ENCODE measurements around the gene MFAP5.
"Not testable (repeated sequence)": the region's sequence is repeated elsewhere in the genome, so short reads cannot be mapped to it uniquely, and the experiment has no call there.

The MFAP5 gene

DNA sequence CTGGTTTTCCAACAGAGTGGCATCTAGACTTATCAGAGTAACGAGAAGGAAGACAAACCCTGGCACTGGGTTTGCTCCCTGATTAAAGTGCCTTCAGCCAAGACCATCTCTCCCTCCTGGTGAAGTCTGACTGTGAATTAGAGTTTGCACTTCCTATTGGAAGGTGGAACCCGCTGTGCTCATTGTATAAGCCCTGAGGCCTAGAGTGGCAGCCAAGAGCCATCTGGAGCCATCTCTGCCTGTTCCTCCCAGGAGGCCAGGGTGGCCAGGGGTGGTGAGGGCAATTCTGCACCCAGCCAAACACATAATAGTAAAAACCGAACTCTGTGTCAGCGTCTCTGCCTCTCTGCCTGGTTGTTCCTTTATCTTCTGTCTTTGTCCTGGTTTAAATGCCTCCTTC lies 25.0 kb downstream of the MFAP5 start:
- DNase-seq (ENCODE audit: extremely low spot score), result no peak
- POLR2A ChIA-PET, result no interaction called here
- TF ChIP-seq L3MBTL2 (conservative IDR thresholded peaks at IDR 0.05) (no peak), CTBP1 (IDR thresholded peaks at IDR 0.05; ENCODE audit: borderline replicate concordance) (no peak), LEF1 (IDR thresholded peaks at IDR 0.05; ENCODE audit: borderline replicate concordance) (no peak), ARNT (IDR thresholded peaks at IDR 0.05) (no peak), FOXM1 (IDR thresholded peaks at IDR 0.05; ENCODE audit: borderline replicate concordance) (no peak), HDGF (IDR thresholded peaks at IDR 0.05; ENCODE audit: borderline replicate concordance) (no peak), SUZ12 (IDR thresholded peaks at IDR 0.05) (no peak), TARDBP (IDR thresholded peaks at IDR 0.05) (no peak), FOXK2 (IDR thresholded peaks at IDR 0.05) (no peak), ZNF384 (IDR thresholded peaks at IDR 0.05) (no peak), NFRKB (IDR thresholded peaks at IDR 0.05) (no peak), BHLHE40 (IDR thresholded peaks at IDR 0.05; ENCODE audit: borderline replicate concordance) (no peak)
- TF ChIP-seq, protein P1, sequence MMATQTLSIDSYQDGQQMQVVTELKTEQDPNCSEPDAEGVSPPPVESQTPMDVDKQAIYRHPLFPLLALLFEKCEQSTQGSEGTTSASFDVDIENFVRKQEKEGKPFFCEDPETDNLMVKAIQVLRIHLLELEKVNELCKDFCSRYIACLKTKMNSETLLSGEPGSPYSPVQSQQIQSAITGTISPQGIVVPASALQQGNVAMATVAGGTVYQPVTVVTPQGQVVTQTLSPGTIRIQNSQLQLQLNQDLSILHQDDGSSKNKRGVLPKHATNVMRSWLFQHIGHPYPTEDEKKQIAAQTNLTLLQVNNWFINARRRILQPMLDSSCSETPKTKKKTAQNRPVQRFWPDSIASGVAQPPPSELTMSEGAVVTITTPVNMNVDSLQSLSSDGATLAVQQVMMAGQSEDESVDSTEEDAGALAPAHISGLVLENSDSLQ (IDR thresholded peaks at IDR 0.05), result no peak
- CTCF ChIA-PET, result no interaction called here

DNA sequence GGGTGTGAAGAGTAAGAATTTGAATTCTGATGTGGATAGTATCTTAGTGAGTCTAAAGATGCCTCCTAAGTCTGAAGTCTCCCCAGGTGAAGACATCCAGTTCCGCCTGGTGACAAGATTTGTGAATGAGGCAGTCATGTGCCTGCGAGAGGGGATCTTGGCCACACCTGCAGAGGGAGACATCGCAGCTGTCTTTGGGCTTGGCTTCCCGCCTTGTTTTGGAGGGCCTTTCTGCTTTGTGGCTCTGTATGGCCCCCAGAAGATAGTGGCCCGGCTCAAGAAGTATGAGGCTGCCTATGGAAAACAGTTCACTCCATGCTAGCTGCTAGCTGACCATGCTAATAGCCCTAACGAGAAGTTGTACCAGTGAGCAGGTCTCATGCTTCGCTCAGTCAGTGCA lies 25.4 kb downstream of the MFAP5 start:
- POLR2A ChIA-PET, result no interaction called here
- TF ChIP-seq CTBP1 (IDR thresholded peaks at IDR 0.05; ENCODE audit: borderline replicate concordance) (no peak), BHLHE40 (IDR thresholded peaks at IDR 0.05; ENCODE audit: borderline replicate concordance) (no peak), L3MBTL2 (conservative IDR thresholded peaks at IDR 0.05) (no peak), ZNF384 (IDR thresholded peaks at IDR 0.05) (no peak), TARDBP (IDR thresholded peaks at IDR 0.05) (no peak), FOXM1 (IDR thresholded peaks at IDR 0.05; ENCODE audit: borderline replicate concordance) (no peak), ELF4 (IDR thresholded peaks at IDR 0.05) (no peak), ARNT (IDR thresholded peaks at IDR 0.05) (no peak), LEF1 (IDR thresholded peaks at IDR 0.05; ENCODE audit: borderline replicate concordance) (no peak)
- TF ChIP-seq, protein P1 (IDR thresholded peaks at IDR 0.05), result no peak

DNA sequence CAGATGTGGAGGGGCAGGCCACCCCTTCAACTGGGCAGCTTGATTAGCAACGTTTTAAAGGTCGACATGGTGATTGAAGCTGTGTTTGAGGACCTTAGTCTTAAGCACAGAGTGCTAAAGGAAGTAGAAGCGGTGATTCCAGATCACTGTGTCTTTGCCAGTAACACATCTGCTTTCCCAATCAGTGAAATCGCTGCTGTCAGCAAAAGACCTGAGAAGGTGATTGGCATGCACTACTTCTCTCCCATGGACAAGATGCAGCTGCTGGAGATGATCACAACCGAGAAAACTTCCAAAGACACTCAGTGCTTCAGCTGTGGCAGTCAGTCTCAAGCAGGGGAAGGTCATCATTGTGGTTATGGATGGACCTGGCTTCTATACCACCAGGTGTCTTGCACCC lies 26.0 kb downstream of the MFAP5 start:
- DNase-seq (ENCODE audit: extremely low spot score), result no peak
- CTCF ChIA-PET, result no interaction called here
- POLR2A ChIA-PET, result no interaction called here
- no peak for TF ChIP-seq NFRKB (IDR thresholded peaks at IDR 0.05)

More for the DNA sequence above, 25.4 kb downstream of the MFAP5 start:
- CTCF ChIA-PET, result no interaction called here
- no peak for DNase-seq (ENCODE audit: extremely low spot score)

DNA sequence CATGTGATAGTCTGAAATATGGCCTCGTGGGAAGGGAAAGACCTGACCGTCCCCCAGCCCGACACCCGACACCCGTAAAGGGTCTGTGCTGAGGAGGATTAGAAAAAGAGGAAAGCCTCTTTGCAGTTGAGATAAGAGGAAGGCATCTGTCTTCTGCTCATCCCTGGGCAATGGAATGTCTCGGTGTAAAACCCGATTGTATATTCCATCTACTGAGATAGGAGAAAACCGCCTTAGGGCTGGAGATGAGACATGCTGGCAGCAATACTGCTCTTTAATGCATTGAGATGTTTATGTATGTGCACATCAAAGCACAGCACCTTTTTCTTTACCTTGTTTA lies 26.6 kb downstream of the MFAP5 start:
- POLR2A ChIA-PET; DNase-seq (ENCODE audit: extremely low spot score): not testable (repeated sequence)
- CTCF ChIA-PET, result interaction anchor here (1.3 kb wide), 1 partner anchor 15 kb away, joined by 3 read pairs; no protein-coding TSS in a partner anchor

DNA sequence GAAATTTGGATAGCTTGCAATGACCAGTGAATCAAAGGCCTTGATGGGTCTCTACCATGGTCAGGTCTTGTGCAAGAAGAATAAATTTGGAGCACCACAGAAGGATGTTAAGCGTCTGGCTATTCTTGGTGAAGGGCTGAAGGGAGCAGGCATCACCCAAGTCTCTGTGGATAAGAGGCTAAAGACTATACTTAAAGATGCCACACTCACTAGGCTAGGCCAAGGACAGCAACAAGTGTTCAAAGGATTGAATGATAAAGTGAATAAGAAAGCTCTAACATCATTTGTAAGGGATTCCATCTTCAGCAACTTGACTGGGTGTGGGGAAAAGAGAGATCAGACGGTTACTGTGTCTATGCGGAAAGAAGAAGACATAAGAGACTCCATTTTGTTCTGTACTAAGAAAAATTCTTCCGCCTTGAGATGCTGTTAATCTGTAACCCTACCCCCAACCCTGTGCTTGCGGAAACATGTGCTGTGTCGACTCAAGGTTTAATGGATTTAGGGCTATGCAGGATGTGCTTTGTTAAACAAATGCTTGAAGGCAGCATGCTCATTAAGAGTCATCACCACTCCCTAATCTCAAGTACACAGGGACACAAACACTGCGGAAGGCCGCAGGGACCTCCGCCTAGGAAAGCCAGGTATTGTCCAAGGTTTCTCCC lies 27.2 kb downstream of the MFAP5 start:
- CTCF ChIA-PET, result interaction anchor here (1.3 kb wide), 1 partner anchor 15 kb away, joined by 3 read pairs; no protein-coding TSS in a partner anchor
- DNase-seq (ENCODE audit: extremely low spot score); POLR2A ChIA-PET: not testable (repeated sequence)

DNA sequence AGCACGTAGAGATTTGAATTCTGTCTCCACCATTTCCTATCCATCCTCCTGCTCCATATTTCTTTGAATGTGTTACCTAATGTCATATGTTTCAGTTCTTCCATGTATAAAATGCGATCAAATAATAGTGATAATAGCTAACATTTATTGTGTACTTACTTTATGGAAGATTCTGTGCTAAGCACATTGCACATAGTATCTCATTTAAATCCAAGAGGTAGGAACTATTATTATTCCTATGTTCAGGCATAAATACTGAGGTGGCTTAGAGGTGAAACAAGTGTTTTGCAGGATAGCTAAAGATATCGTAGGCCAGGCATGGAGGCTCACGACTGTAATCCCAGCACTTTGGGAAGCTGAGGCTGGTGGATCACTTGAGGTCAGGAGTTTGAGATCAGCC lies 32.5 kb downstream of the MFAP5 start:
- DNase-seq (ENCODE audit: extremely low spot score), result no peak
- POLR2A ChIA-PET, result no interaction called here
- CTCF ChIA-PET, result no interaction called here
- TF ChIP-seq LEF1 (IDR thresholded peaks at IDR 0.05; ENCODE audit: borderline replicate concordance) (no peak), SP1 (IDR thresholded peaks at IDR 0.05) (no peak), TARDBP (IDR thresholded peaks at IDR 0.05) (no peak), FOXM1 (IDR thresholded peaks at IDR 0.05; ENCODE audit: borderline replicate concordance) (no peak), FOXK2 (IDR thresholded peaks at IDR 0.05) (no peak), ZNF384 (IDR thresholded peaks at IDR 0.05) (no peak), BHLHE40 (IDR thresholded peaks at IDR 0.05; ENCODE audit: borderline replicate concordance) (no peak), SUZ12 (IDR thresholded peaks at IDR 0.05) (no peak), FOXA1 (IDR thresholded peaks at IDR 0.05) (no peak), NFRKB (IDR thresholded peaks at IDR 0.05) (no peak), CTBP1 (IDR thresholded peaks at IDR 0.05; ENCODE audit: borderline replicate concordance) (no peak), L3MBTL2 (conservative IDR thresholded peaks at IDR 0.05) (no peak), HDGF (IDR thresholded peaks at IDR 0.05; ENCODE audit: borderline replicate concordance) (no peak), ELF4 (IDR thresholded peaks at IDR 0.05) (no peak)
- TF ChIP-seq, protein P1 (IDR thresholded peaks at IDR 0.05), result no peak

DNA sequence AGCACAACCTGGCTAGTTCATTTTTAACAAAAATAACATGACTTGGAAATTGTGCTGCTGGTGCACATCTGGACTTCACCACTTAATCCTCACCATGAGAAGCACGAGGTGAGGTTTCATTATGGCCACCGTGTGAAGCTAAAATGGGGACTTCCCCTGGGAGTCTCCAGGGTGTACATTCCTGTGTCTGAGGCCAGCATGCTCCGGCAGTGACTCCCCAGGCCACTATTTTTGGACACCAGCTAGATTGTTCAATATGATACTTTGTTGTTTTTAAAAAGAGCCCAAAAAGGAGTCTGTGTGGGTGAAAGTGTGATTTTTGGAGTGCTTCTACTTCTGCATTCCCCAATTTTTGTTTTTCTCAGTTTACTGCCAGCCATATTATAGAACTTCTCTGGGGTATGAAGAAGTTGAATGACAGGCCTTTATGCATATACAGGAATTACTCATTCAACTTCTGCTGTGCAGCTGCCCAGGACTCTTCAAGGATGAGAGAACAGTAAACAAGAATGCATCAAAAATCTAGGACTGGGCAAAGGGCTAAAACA lies 33.1 kb downstream of the MFAP5 start:
- no peak for DNase-seq (ENCODE audit: extremely low spot score)
- TF ChIP-seq ARNT (IDR thresholded peaks at IDR 0.05) (no peak), ELF4 (IDR thresholded peaks at IDR 0.05) (no peak), HDGF (IDR thresholded peaks at IDR 0.05; ENCODE audit: borderline replicate concordance) (no peak), LEF1 (IDR thresholded peaks at IDR 0.05; ENCODE audit: borderline replicate concordance) (no peak), SUZ12 (IDR thresholded peaks at IDR 0.05) (no peak), NFRKB (IDR thresholded peaks at IDR 0.05) (no peak), FOXM1 (IDR thresholded peaks at IDR 0.05; ENCODE audit: borderline replicate concordance) (no peak), FOXK2 (IDR thresholded peaks at IDR 0.05) (no peak), BHLHE40 (IDR thresholded peaks at IDR 0.05; ENCODE audit: borderline replicate concordance) (no peak), FOXA1 (IDR thresholded peaks at IDR 0.05) (no peak), L3MBTL2 (conservative IDR thresholded peaks at IDR 0.05) (no peak), SP1 (IDR thresholded peaks at IDR 0.05) (no peak), CTBP1 (IDR thresholded peaks at IDR 0.05; ENCODE audit: borderline replicate concordance) (no peak), TARDBP (IDR thresholded peaks at IDR 0.05) (no peak), ZNF384 (IDR thresholded peaks at IDR 0.05) (no peak)
- TF ChIP-seq, protein P1 (IDR thresholded peaks at IDR 0.05), result no peak
- CTCF ChIA-PET, result interaction anchor here (0.6 to 1.0 kb wide), 2 partner anchors 86 to 106 kb away, joined by 3 read pairs; no protein-coding TSS in a partner anchor
- POLR2A ChIA-PET, result no interaction called here

Measured in HEK293T (cell line).